IPS DF 6.9 (cell line): ENCODE data around the gene MFNG.

Experiments used
- DNase-seq: peaks from one replicate; pipeline ENCODE4 v3.0.0-alpha.2; 2013; ENCODE audit warnings: low read depth, low spot score
- H3K27ac ChIP-seq: one replicate; pipeline ENCODE4 v1.5.1; 2013; ENCODE audit warnings: low read length, control low read depth
- H3K27me3 ChIP-seq: 2 replicates; pipeline ENCODE4 v1.6.1; 2013; ENCODE audit warnings: mild to moderate bottlenecking, low read length; ENCODE audit not compliant: control insufficient read depth, insufficient read depth
- H3K36me3 ChIP-seq: 2 replicates; pipeline ENCODE4 v1.6.1; 2013; ENCODE audit warnings: low read length; ENCODE audit not compliant: control insufficient read depth, insufficient read depth
- H3K4me1 ChIP-seq: 2 replicates; pipeline ENCODE4 v1.6.1; 2013; ENCODE audit warnings: low read length; ENCODE audit not compliant: control insufficient read depth, insufficient read depth
- H3K4me3 ChIP-seq: 2 replicates; pipeline ENCODE4 v1.5.1; 2013; ENCODE audit warnings: mild to moderate bottlenecking, low read length
- H3K9me3 ChIP-seq: 2 replicates; pipeline ENCODE4 v1.6.1; 2013; ENCODE audit warnings: low read length, inconsistent platforms; ENCODE audit not compliant: control insufficient read depth, insufficient read depth
- WGBS: extraction: QIAGEN DNeasy Blood & Tissue Kit; methylation state at CpG from one replicate; pipeline ENCODE4 v1.1.7; 2013; ENCODE audit warnings: mixed read lengths, missing lambda C conversion rate; ENCODE audit not compliant: insufficient read length, insufficient coverage; 5-methylcytosine and 5-hydroxymethylcytosine counted together

The MFNG gene

GRCh38 chr22:37443086-37443485 lies 43.1 kb downstream of the MFNG start:
- Histone ChIP-seq H3K36me3 (no peaks in the 10 kb centered on the region), H3K9me3 (no peaks in the 10 kb centered on the region), H3K27ac (no peak overlapping the region), H3K4me1 (no peaks in the 10 kb centered on the region), H3K4me3 (no peak overlapping the region), H3K27me3 (no peaks in the 10 kb centered on the region)
- no peak for DNase-seq
- no CpG with 5 or more reads among the region's 7 CpGs for WGBS

GRCh38 chr22:37442537-37442936 lies 43.6 kb downstream of the MFNG start:
- WGBS: no CpG with 5 or more reads among the region's 2 CpGs
- no peaks in the 10 kb centered on the region for H3K27me3 ChIP-seq
- no peak overlapping the region for H3K27ac ChIP-seq
- no peaks in the 10 kb centered on the region for H3K36me3 ChIP-seq
- no peak overlapping the region for H3K4me3 ChIP-seq
- DNase-seq: no peak
- no peaks in the 10 kb centered on the region for H3K9me3 ChIP-seq
- no peaks in the 10 kb centered on the region for H3K4me1 ChIP-seq

GRCh38 chr22:37442135-37442534 lies 44.0 kb downstream of the MFNG start:
- Histone ChIP-seq H3K27me3 (no peaks in the 10 kb centered on the region), H3K4me1 (no peaks in the 10 kb centered on the region), H3K9me3 (no peaks in the 10 kb centered on the region), H3K27ac (no peak overlapping the region), H3K4me3 (no peak overlapping the region), H3K36me3 (no peaks in the 10 kb centered on the region)
- WGBS: no CpG with 5 or more reads among the region's 8 CpGs
- no peak for DNase-seq

- no peaks in the 10 kb centered on the region for H3K9me3 ChIP-seq
- no CpG with 5 or more reads among the region's 4 CpGs for WGBS
- H3K27ac ChIP-seq: no peak overlapping the region
- DNase-seq: no peak
- no peak overlapping the region for H3K4me3 ChIP-seq
- H3K36me3 ChIP-seq: no peaks in the 10 kb centered on the region
- H3K27me3 ChIP-seq: no peaks in the 10 kb centered on the region
- H3K4me1 ChIP-seq: no peaks in the 10 kb centered on the region
Observed at GRCh38 chr22:37440875-37441274, 45.3 kb downstream of the MFNG start.

GRCh38 chr22:37439347-37439746 lies 46.8 kb downstream of the MFNG start:
- Histone ChIP-seq H3K4me1 (no peaks in the 10 kb centered on the region), H3K27ac (no peak overlapping the region), H3K4me3 (no peak overlapping the region), H3K9me3 (no peaks in the 10 kb centered on the region), H3K27me3 (no peaks in the 10 kb centered on the region), H3K36me3 (no peaks in the 10 kb centered on the region)
- WGBS: no CpG with 5 or more reads among the region's 5 CpGs
- no peak for DNase-seq

GRCh38 chr22:37435970-37436603 lies 50.1 kb downstream of the MFNG start:
- no peak for DNase-seq
- Histone ChIP-seq H3K4me3 (no peak overlapping the region), H3K4me1 (peaks cover 2% of the 10 kb centered on the region; the same call in 1 of the 2 replicates), H3K9me3 (no peaks in the 10 kb centered on the region), H3K27me3 (no peaks in the 10 kb centered on the region), H3K27ac (no peak overlapping the region), H3K36me3 (no peaks in the 10 kb centered on the region)
- WGBS: no CpG with 5 or more reads among the region's 5 CpGs

GRCh38 chr22:37433786-37434185 lies 52.4 kb downstream of the MFNG start:
- Histone ChIP-seq H3K36me3 (no peaks in the 10 kb centered on the region), H3K9me3 (no peaks in the 10 kb centered on the region), H3K27ac (no peak overlapping the region), H3K27me3 (peaks cover under 1% of the 10 kb centered on the region; the same call in 1 of the 2 replicates), H3K4me1 (peaks cover 2% of the 10 kb centered on the region; the same call in 1 of the 2 replicates), H3K4me3 (no peak overlapping the region)
- DNase-seq: no peak
- whole genome bisulfite sequencing: no CpG with 5 or more reads among the region's 11 CpGs

- H3K27me3 ChIP-seq: peaks cover 12% of the 10 kb centered on the region
- H3K4me3 ChIP-seq: no peak overlapping the region
- no peaks in the 10 kb centered on the region for H3K36me3 ChIP-seq
- peaks cover 2% of the 10 kb centered on the region; the same call in 1 of the 2 replicates for H3K4me1 ChIP-seq
- no peak overlapping the region for H3K27ac ChIP-seq
- WGBS: no CpG with 5 or more reads among the region's 3 CpGs
- H3K9me3 ChIP-seq: no peaks in the 10 kb centered on the region
- no peak for DNase-seq
Observed at GRCh38 chr22:37432708-37433054, 53.5 kb downstream of the MFNG start.

- H3K36me3 ChIP-seq: no peaks in the 10 kb centered on the region
- peaks cover 13% of the 10 kb centered on the region for H3K27me3 ChIP-seq
- H3K4me1 ChIP-seq: peaks cover 2% of the 10 kb centered on the region; the same call in 1 of the 2 replicates
- no CpG with 5 or more reads among the region's 14 CpGs for WGBS
- no peak overlapping the region for H3K27ac ChIP-seq
- DNase-seq: no peak
- H3K9me3 ChIP-seq: no peaks in the 10 kb centered on the region
- no peak overlapping the region for H3K4me3 ChIP-seq
Observed at GRCh38 chr22:37431801-37432707, 54.1 kb downstream of the MFNG start.

- peaks cover 2% of the 10 kb centered on the region; the same call in 1 of the 2 replicates for H3K4me1 ChIP-seq
- H3K9me3 ChIP-seq: no peaks in the 10 kb centered on the region
- H3K27me3 ChIP-seq: peaks cover 19% of the 10 kb centered on the region
- DNase-seq: no peak
- H3K36me3 ChIP-seq: no peaks in the 10 kb centered on the region
- no peak overlapping the region for H3K27ac ChIP-seq
- H3K4me3 ChIP-seq: no peak overlapping the region
- no CpG with 5 or more reads among the region's 9 CpGs for WGBS
Observed at GRCh38 chr22:37431366-37431765, 54.8 kb downstream of the MFNG start.
